ENCODE measurements around the gene ACKR2. TPM values are rescaled to one million over a fixed set of nuclear protein-coding genes. Genes with fewer than 3 reads are reported as not detected.

ACKR2 gene
- total and polyA plus RNA-seq, 2 experiments from 2014 or later = 0.35 TPM; not detected in 1

DNA sequence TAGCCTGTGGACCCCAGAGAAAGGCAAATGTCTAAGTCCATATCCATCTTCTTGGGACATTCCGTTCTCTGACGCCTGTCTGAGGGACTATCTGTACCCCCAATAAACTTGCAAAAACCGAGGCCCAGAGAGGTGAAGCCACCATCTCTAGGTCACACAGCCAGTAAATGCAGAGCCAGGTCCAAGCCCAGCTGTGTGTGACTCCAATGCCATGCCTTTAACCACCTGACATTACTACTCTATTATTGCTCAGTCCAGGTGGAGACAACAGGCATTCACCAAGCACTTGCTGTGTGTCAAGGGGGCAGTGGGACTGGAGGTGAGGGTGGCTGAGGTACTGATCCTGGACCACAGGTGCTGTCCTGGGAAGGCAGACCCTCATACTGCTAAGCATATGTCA, 41.0 kb downstream of the ACKR2 start:
- H3K27ac Mint-ChIP-seq = no peak overlapping the region
- H3K9me2 ChIP-seq (ENCODE audit: insufficient read depth) = no peaks in the 10 kb centered on the region
- no peaks in the 10 kb centered on the region for H3F3A ChIP-seq (replicated peaks; ENCODE audit: low read depth)
- no peak overlapping the region for H2AFZ ChIP-seq
- peaks cover 9% of the 10 kb centered on the region for H3K4me1 Mint-ChIP-seq
- DNase-seq (ENCODE audit: low spot score) = no peak
- no peak overlapping the region for H3K4me3 ChIP-seq
- H4K20me1 ChIP-seq (replicated peaks; ENCODE audit: insufficient read depth) = no peaks in the 10 kb centered on the region
- H3K4me3 Mint-ChIP-seq = no peak overlapping the region
- H3K9me3 Mint-ChIP-seq = no peaks in the 10 kb centered on the region; the same call in 2 of the 3 replicates
- H3K79me2 ChIP-seq (replicated peaks; ENCODE audit: insufficient read depth) = no peaks in the 10 kb centered on the region
- TF ChIP-seq JUNB (IDR thresholded peaks at IDR 0.05; ENCODE audit: unreplicated experiment) (no peak), EZH2phosphoT487 (IDR thresholded peaks at IDR 0.05; ENCODE audit: unreplicated experiment) (no peak), ZNF331 (CRISPR knock-in tag; IDR thresholded peaks at IDR 0.05; ENCODE audit: low read depth) (no peak), CREB1 (CRISPR knock-in tag; IDR thresholded peaks at IDR 0.05; ENCODE audit: low read depth) (no peak)
- H3K4me1 ChIP-seq (ENCODE audit: insufficient read depth) = no peaks in the 10 kb centered on the region; the same call in 1 of the 2 replicates
- no peak for ATAC-seq
- H3K27me3 ChIP-seq (ENCODE audit: insufficient read depth) = no peaks in the 10 kb centered on the region
- H3K36me3 ChIP-seq (ENCODE audit: insufficient read depth) = no peaks in the 10 kb centered on the region
- H3K4me2 ChIP-seq = no peak overlapping the region
- no peak overlapping the region for H3K27ac ChIP-seq (ENCODE audit: low read depth)
- peaks cover 5% of the 10 kb centered on the region for H3K27me3 Mint-ChIP-seq (ENCODE audit: insufficient read depth, low read depth, poor library complexity)
- no peaks in the 10 kb centered on the region for H3K36me3 Mint-ChIP-seq (ENCODE audit: low read depth)

DNA sequence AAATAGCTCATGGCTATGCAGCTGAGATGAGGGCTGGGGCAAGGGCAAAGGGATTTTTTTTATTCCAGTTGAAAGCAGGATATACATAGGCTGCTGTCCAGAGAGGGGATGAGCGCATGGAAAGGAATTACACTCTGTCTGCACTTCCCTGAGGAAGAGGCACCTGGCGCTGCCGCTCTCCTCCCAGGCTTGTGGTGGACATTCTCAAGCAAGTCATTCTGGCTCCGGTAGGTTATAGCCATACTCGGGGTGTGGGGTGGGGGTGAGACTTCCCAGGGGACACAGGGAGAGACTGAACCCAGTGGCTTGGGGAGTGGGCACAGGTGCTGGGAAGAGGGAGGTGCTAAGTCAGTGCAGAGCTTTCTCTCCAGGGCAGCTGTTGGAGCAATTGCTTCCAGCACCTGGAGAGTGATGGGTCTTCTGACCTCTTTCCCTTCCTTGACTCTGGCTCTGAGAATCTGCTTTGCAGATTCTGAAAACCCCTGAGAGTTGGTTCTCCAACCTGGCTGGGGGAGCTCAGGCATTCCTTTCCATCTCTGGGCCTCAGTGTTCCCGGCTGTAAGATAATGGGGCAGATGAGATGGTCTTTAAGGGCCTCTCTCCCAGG, 42.1 kb downstream of the ACKR2 start:
- Histone ChIP-seq H4K20me1 (replicated peaks; ENCODE audit: insufficient read depth) (no peaks in the 10 kb centered on the region), H3F3A (replicated peaks; ENCODE audit: low read depth) (no peaks in the 10 kb centered on the region), H3K79me2 (replicated peaks; ENCODE audit: insufficient read depth) (no peaks in the 10 kb centered on the region), H2AFZ (no peak overlapping the region), H3K27ac (ENCODE audit: low read depth) (no peak overlapping the region), H3K9me2 (ENCODE audit: insufficient read depth) (no peaks in the 10 kb centered on the region), H3K4me3 (no peak overlapping the region), H3K36me3 (ENCODE audit: insufficient read depth) (no peaks in the 10 kb centered on the region), H3K4me2 (no peak overlapping the region), H3K4me1 (ENCODE audit: insufficient read depth) (no peaks in the 10 kb centered on the region; the same call in 1 of the 2 replicates), H3K27me3 (ENCODE audit: insufficient read depth) (no peaks in the 10 kb centered on the region)
- Mint-ChIP-seq H3K4me1 (peaks cover 9% of the 10 kb centered on the region), H3K4me3 (no peak overlapping the region), H3K27ac (no peak overlapping the region), H3K9me3 (no peaks in the 10 kb centered on the region; the same call in 2 of the 3 replicates), H3K27me3 (ENCODE audit: insufficient read depth, low read depth, poor library complexity) (peaks cover 5% of the 10 kb centered on the region), H3K36me3 (ENCODE audit: low read depth) (no peaks in the 10 kb centered on the region)
- ATAC-seq (no peak), DNase-seq (ENCODE audit: low spot score) (no peak)
- TF ChIP-seq ZNF114 (CRISPR knock-in tag; IDR thresholded peaks at IDR 0.05) = no peak

DNA sequence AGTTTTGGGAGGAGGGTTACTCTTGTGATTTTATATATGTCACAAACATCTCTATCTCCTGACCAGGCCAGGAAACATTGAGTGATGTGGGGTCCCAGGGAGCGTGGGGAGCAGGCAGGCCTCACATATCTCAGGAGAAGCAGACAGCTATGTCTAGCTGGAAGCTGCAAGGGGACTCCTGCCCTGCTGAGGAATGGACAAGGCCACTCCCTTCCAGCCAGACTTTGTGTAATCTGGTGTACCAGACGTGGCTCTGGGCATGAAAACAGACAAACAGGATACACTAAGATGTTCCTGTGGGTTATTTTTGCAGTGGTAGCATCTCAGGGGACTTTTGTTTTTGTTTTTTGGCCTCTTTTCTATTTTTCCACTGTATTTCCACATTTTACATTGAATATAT, 43.2 kb downstream of the ACKR2 start:
- H3K36me3 Mint-ChIP-seq (ENCODE audit: low read depth) = no peaks in the 10 kb centered on the region; the same call in 2 of the 3 replicates
- Histone ChIP-seq H3K27ac (ENCODE audit: low read depth) (no peak overlapping the region), H3K4me3 (no peak overlapping the region), H3K4me2 (no peak overlapping the region), H3K36me3 (ENCODE audit: insufficient read depth) (no peaks in the 10 kb centered on the region), H3K79me2 (replicated peaks; ENCODE audit: insufficient read depth) (no peaks in the 10 kb centered on the region), H3F3A (replicated peaks; ENCODE audit: low read depth) (no peaks in the 10 kb centered on the region), H2AFZ (no peak overlapping the region), H3K9me2 (ENCODE audit: insufficient read depth) (no peaks in the 10 kb centered on the region), H3K4me1 (ENCODE audit: insufficient read depth) (no peaks in the 10 kb centered on the region; the same call in 1 of the 2 replicates), H4K20me1 (replicated peaks; ENCODE audit: insufficient read depth) (no peaks in the 10 kb centered on the region), H3K27me3 (ENCODE audit: insufficient read depth) (no peaks in the 10 kb centered on the region)
- peaks cover 4% of the 10 kb centered on the region; the same call in 2 of the 3 replicates for H3K4me1 Mint-ChIP-seq
- peaks cover 5% of the 10 kb centered on the region; the same call in 2 of the 3 replicates for H3K9me3 Mint-ChIP-seq
- H3K27ac Mint-ChIP-seq = no peak overlapping the region
- no peak for ATAC-seq
- no peak overlapping the region for H3K4me3 Mint-ChIP-seq
- no peak for DNase-seq (ENCODE audit: low spot score)
- no peaks in the 10 kb centered on the region for H3K27me3 Mint-ChIP-seq (ENCODE audit: insufficient read depth, low read depth, poor library complexity)
- TF ChIP-seq, protein P1, sequence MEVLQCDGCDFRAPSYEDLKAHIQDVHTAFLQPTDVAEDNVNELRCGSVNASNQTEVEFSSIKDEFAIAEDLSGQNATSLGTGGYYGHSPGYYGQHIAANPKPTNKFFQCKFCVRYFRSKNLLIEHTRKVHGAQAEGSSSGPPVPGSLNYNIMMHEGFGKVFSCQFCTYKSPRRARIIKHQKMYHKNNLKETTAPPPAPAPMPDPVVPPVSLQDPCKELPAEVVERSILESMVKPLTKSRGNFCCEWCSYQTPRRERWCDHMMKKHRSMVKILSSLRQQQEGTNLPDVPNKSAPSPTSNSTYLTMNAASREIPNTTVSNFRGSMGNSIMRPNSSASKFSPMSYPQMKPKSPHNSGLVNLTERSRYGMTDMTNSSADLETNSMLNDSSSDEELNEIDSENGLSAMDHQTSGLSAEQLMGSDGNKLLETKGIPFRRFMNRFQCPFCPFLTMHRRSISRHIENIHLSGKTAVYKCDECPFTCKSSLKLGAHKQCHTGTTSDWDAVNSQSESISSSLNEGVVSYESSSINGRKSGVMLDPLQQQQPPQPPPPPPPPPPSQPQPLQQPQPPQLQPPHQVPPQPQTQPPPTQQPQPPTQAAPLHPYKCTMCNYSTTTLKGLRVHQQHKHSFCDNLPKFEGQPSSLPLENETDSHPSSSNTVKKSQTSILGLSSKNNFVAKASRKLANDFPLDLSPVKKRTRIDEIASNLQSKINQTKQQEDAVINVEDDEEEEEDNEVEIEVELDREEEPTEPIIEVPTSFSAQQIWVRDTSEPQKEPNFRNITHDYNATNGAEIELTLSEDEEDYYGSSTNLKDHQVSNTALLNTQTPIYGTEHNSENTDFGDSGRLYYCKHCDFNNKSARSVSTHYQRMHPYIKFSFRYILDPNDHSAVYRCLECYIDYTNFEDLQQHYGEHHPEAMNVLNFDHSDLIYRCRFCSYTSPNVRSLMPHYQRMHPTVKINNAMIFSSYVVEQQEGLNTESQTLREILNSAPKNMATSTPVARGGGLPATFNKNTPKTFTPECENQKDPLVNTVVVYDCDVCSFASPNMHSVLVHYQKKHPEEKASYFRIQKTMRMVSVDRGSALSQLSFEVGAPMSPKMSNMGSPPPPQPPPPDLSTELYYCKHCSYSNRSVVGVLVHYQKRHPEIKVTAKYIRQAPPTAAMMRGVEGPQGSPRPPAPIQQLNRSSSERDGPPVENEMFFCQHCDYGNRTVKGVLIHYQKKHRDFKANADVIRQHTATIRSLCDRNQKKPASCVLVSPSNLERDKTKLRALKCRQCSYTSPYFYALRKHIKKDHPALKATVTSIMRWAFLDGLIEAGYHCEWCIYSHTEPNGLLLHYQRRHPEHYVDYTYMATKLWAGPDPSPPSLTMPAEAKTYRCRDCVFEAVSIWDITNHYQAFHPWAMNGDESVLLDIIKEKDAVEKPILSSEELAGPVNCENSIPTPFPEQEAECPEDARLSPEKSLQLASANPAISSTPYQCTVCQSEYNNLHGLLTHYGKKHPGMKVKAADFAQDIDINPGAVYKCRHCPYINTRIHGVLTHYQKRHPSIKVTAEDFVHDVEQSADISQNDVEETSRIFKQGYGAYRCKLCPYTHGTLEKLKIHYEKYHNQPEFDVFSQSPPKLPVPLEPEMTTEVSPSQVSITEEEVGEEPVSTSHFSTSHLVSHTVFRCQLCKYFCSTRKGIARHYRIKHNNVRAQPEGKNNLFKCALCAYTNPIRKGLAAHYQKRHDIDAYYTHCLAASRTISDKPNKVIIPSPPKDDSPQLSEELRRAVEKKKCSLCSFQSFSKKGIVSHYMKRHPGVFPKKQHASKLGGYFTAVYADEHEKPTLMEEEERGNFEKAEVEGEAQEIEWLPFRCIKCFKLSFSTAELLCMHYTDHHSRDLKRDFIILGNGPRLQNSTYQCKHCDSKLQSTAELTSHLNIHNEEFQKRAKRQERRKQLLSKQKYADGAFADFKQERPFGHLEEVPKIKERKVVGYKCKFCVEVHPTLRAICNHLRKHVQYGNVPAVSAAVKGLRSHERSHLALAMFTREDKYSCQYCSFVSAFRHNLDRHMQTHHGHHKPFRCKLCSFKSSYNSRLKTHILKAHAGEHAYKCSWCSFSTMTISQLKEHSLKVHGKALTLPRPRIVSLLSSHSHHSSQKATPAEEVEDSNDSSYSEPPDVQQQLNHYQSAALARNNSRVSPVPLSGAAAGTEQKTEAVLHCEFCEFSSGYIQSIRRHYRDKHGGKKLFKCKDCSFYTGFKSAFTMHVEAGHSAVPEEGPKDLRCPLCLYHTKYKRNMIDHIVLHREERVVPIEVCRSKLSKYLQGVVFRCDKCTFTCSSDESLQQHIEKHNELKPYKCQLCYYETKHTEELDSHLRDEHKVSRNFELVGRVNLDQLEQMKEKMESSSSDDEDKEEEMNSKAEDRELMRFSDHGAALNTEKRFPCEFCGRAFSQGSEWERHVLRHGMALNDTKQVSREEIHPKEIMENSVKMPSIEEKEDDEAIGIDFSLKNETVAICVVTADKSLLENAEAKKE (CRISPR knock-in tag; IDR thresholded peaks at IDR 0.05) = no peak
- TF ChIP-seq CREB1 (CRISPR knock-in tag; IDR thresholded peaks at IDR 0.05; ENCODE audit: low read depth) = no peak
- TF ChIP-seq NANOG (IDR thresholded peaks at IDR 0.05; ENCODE audit: borderline replicate concordance) = no peak

Measured in GM23338 (cell line).